Smooth muscle cell of the umbilical artery (primary cell): ENCODE data around the gene RNF40. TPM values are rescaled to one million over a fixed set of nuclear protein-coding genes. Genes with fewer than 3 reads are reported as not detected.

Experiments used
- total RNA-seq: library from RNA; depleted of rRNA; stranded (reverse); fragments of >200 nt; gene quantifications from 2 replicates; pipeline ENCODE4 v1.2.3, GENCODE V29; 2014

RNF40 gene
- total RNA-seq, result 63.5 and 93.2 TPM in 2 replicates

GRCh38 chr16:30761928-30762902 is at the start of gene RNF40, which contains the start of gene CFAP119:
RNF40 (plus strand) TSS chr16:30762322; CDS start chr16:30762546, 224 bp downstream.
CFAP119 (minus strand) TSS chr16:30762062; CDS start chr16:30761748, 314 bp downstream.

GRCh38 chr16:30747799-30748633 is 14.1 kb upstream of the RNF40 start, which contains the start of gene PHKG2:
PHKG2 (plus strand) TSS chr16:30748425; CDS start chr16:30748821, 396 bp downstream.

DNA sequence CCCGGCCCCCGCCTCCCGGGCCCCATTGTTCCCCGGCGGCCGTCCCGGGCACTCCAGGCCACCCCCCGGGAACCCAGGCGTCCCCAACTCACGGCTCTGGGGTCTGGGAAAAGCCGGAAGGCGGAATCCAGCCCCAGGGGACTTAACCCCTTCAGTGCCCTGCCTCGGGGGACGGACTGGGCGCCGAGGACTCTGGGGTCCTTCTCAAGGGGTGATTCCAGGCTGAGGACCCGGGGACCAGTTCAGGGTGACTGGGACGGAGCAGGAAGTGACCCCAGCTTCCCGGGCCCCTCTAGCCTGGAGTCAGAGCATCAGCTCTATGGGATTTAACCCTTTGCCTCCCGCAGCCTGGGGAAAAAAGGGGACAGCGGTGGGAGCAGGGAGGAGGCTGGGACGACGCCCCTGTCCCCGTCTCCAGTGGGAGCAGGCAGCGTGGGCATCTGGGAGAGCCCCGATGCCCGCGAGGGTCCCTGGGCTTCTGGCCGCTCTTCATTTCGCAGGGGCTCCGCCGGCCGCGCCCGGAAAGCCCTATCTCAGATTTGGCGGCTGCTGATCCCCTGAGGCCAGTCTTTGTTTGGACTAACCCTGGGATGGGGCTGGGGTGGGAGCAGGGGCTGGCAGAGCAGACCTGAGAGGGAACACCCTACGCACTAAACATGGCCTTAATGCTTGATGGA is 25.0 kb downstream of the RNF40 start, which contains the start of gene ZNF629:
Gene ZNF629 (minus strand): TSS at position 270 of the 677 bp plus-strand sequence. CDS start 2,723 bp downstream, outside the sequence.

Other genes starting within 250 kb of the RNF40 start
- 12.8 and 16.0 TPM in 2 replicates for gene ZNF768, start 235.8 kb upstream of the RNF40 start, total RNA-seq
- 7.6 and 9.5 TPM in 2 replicates for gene ZNF747, start 227.5 kb upstream of the RNF40 start, total RNA-seq
- gene ZNF764, start 203.9 kb upstream of the RNF40 start, total RNA-seq, result 4.2 and 4.8 TPM in 2 replicates
- gene ZNF688, start 190.6 kb upstream of the RNF40 start, total RNA-seq, result 4.8 and 7.6 TPM in 2 replicates
- gene ZNF785, start 176.6 kb upstream of the RNF40 start, total RNA-seq, result 11.6 TPM in 2 replicates
- gene ZNF689, start 151.9 kb upstream of the RNF40 start, total RNA-seq, result 3.6 TPM in 2 replicates
- 8.0 and 8.7 TPM in 2 replicates for gene PRR14, start 111.4 kb upstream of the RNF40 start, total RNA-seq
- 20.5 and 27.5 TPM in 2 replicates for gene FBRS, start 103.9 kb upstream of the RNF40 start, total RNA-seq
- 19.3 and 48.8 TPM in 2 replicates for gene SRCAP, start 63.2 kb upstream of the RNF40 start, total RNA-seq
- gene PHKG2, start 13.9 kb upstream of the RNF40 start, total RNA-seq, result 16.4 and 20.8 TPM in 2 replicates
- 1.2 and 1.4 TPM in 2 replicates for gene CFAP119, start 260 bp upstream of the RNF40 start, total RNA-seq
- 6.8 and 10.7 TPM in 2 replicates for gene ZNF629, start 24.9 kb downstream of the RNF40 start, total RNA-seq
- gene BCL7C, start 131.8 kb downstream of the RNF40 start, total RNA-seq, result 25.5 and 26.6 TPM in 2 replicates
- gene CTF1, start 134.3 kb downstream of the RNF40 start, total RNA-seq, result 2.7 and 4.4 TPM in 2 replicates
- 25.2 and 25.5 TPM in 2 replicates for gene FBXL19, start 161.2 kb downstream of the RNF40 start, total RNA-seq
- gene ORAI3, start 186.7 kb downstream of the RNF40 start, total RNA-seq, result 36.4 and 49.0 TPM in 2 replicates
- 1.8 and 4.9 TPM in 2 replicates for gene SETD1A, start 195.4 kb downstream of the RNF40 start, total RNA-seq
- gene HSD3B7, start 222.9 kb downstream of the RNF40 start, total RNA-seq, result 11.6 and 13.4 TPM in 2 replicates
- 0.59 and 2.8 TPM in 2 replicates for gene STX1B, start 248.3 kb downstream of the RNF40 start, total RNA-seq